ENCODE results near the gene CNOT10.

- TF ChIP-seq CTCF (IDR thresholded peaks at IDR 0.05), result no peak
- no peak for TF ChIP-seq YY1 (IDR thresholded peaks at IDR 0.05; ENCODE audit: low read depth)
- no peak for TF ChIP-seq NFIC (IDR thresholded peaks at IDR 0.05; ENCODE audit: borderline replicate concordance)
- TF ChIP-seq, protein P1, sequence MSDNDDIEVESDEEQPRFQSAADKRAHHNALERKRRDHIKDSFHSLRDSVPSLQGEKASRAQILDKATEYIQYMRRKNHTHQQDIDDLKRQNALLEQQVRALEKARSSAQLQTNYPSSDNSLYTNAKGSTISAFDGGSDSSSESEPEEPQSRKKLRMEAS (IDR thresholded peaks at IDR 0.05; ENCODE audit: low read depth), result no peak
- no peak for TF ChIP-seq SMC3 (IDR thresholded peaks at IDR 0.05; ENCODE audit: low read depth, low read length)
Observed at GRCh38 chr3:32684029-32684799, 774 bp upstream of the CNOT10 start.
